ENCODE results near the gene PRDX4. TPM values are rescaled to one million over a fixed set of nuclear protein-coding genes. Genes with fewer than 3 reads are reported as not detected.

PRDX4 gene
- total and polyA plus RNA-seq, 4 donors: 183 to 480 (median 412) TPM

DNA sequence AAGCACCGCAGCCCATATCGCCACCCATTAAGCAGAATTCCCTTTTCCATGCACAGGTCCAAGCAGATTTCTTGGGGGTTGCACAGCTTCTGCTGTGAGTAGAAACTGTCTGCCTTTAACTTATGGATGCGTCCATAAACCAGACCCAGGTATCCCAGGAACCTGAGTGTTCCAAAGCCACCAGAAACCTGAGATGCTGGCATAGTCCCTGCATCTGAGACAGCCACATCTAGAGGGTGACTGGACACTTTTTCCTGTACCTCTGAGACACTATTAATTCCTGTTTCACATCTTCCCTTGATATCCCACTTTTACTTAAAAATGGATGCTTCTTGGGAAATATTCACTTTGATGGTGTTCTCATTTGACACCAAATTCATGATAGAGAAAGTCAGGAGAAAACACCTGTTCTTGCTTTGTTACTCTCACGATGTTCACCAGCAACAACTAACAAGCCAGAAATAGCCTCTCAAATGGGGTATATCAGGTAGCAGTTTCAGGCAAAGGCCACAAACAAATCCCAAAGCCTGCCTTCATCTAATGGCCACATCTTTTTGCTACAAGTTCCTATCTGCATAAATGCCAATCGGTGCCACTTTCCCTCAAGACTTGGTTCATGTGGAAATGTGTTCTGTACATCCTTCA is 45.5 kb upstream of the PRDX4 start:
- no peak overlapping the region for H3K27ac ChIP-seq (ENCODE audit: low read depth in 1 of 2, low read length in 2 of 2)
- no peaks in the 10 kb centered on the region for H3K4me1 ChIP-seq (ENCODE audit: control insufficient read depth in 4 of 4, insufficient read depth in 4 of 4, low read length in 3 of 4)
- no peaks in the 10 kb centered on the region for H3K9me3 ChIP-seq (ENCODE audit: control insufficient read depth in 4 of 4, low read length in 3 of 4)
- no peaks in the 10 kb centered on the region for H3K36me3 ChIP-seq (ENCODE audit: control insufficient read depth in 4 of 4, insufficient read depth in 3 of 4, low read depth in 1 of 4, low read length in 3 of 4)
- no peak for TF ChIP-seq HNF4G (IDR thresholded peaks at IDR 0.05)
- TF ChIP-seq, protein P1, sequence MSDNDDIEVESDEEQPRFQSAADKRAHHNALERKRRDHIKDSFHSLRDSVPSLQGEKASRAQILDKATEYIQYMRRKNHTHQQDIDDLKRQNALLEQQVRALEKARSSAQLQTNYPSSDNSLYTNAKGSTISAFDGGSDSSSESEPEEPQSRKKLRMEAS (IDR thresholded peaks at IDR 0.05): no peak
- no peak for DNase-seq (ENCODE audit: low spot score)
- peaks cover 0 to 5% (median 0%) of the 10 kb centered on the region in 4 donors for H3K27me3 ChIP-seq (ENCODE audit: control insufficient read depth in 4 of 4, insufficient read depth in 4 of 4, low read length in 3 of 4)
- H3K9ac ChIP-seq (ENCODE audit: low read depth in 1 of 2, low read length in 2 of 2): no peak overlapping the region
- 95% methylated on average over 5 of the region's 5 CpGs for WGBS
- H3K4me3 ChIP-seq (ENCODE audit: low read depth in 1 of 3, low read length in 3 of 3): no peak overlapping the region

DNA sequence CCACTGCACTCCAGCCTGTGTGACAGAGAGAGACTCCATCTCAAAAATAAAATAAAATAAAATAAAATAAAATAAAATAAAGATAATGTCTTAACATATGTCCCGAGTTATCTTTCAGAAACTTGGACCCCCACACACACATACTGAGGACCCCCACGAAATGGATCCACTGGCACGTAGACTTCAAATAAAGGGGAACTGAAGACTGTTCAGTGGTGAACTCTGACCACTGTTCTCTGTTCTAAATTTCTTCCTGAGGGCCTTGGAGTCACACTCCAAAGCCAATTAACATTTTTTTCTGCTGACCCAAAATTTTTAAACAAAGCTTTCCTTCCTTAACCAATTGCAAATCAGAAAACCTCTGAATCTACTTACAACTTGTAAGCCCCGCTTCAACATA is 43.5 kb upstream of the PRDX4 start:
- H3K27me3 ChIP-seq (ENCODE audit: control insufficient read depth in 4 of 4, insufficient read depth in 4 of 4, low read length in 3 of 4): no peaks in the 10 kb centered on the region
- no peak overlapping the region for H3K27ac ChIP-seq (ENCODE audit: low read depth in 1 of 2, low read length in 2 of 2)
- H3K9me3 ChIP-seq (ENCODE audit: control insufficient read depth in 4 of 4, low read length in 3 of 4): no peaks in the 10 kb centered on the region
- no peak for DNase-seq (ENCODE audit: low spot score)
- H3K36me3 ChIP-seq (ENCODE audit: control insufficient read depth in 4 of 4, insufficient read depth in 3 of 4, low read depth in 1 of 4, low read length in 3 of 4): no peaks in the 10 kb centered on the region
- H3K9ac ChIP-seq (ENCODE audit: low read depth in 1 of 2, low read length in 2 of 2): no peak overlapping the region
- no peaks in the 10 kb centered on the region for H3K4me1 ChIP-seq (ENCODE audit: control insufficient read depth in 4 of 4, insufficient read depth in 4 of 4, low read length in 3 of 4)
- TF ChIP-seq HNF4G (IDR thresholded peaks at IDR 0.05) (no peak), FOXA2 (IDR thresholded peaks at IDR 0.05) (no peak), RXRA (IDR thresholded peaks at IDR 0.05) (no peak)
- no peak overlapping the region for H3K4me3 ChIP-seq (ENCODE audit: low read depth in 1 of 3, low read length in 3 of 3)
- WGBS: 81% methylated on average over 4 of the region's 4 CpGs

DNA sequence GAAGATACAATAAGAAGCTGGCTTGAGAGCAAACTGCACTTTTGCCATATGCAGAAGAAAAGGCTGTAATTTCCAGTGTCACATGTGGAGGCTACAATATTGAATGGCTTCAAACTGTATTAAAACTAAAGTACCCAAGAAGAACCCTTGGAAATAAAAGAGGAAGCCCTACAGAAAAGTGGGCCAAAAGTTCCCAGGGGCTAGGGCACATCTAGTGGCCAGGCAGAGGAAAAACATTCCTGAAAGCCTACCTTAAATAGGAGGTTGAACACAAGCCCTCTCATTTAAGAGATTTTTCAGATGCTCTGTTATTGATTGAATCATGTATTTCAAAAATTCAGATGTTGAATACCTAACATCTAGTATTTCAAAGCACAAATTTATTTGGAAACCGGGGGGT is 40.6 kb upstream of the PRDX4 start:
- Histone ChIP-seq H3K9ac (ENCODE audit: low read depth in 1 of 2, low read length in 2 of 2) (no peak overlapping the region), H3K27me3 (ENCODE audit: control insufficient read depth in 4 of 4, insufficient read depth in 4 of 4, low read length in 3 of 4) (no peaks in the 10 kb centered on the region), H3K27ac (ENCODE audit: low read depth in 1 of 2, low read length in 2 of 2) (no peak overlapping the region), H3K4me1 (ENCODE audit: control insufficient read depth in 4 of 4, insufficient read depth in 4 of 4, low read length in 3 of 4) (no peaks in the 10 kb centered on the region), H3K4me3 (ENCODE audit: low read depth in 1 of 3, low read length in 3 of 3) (no peak overlapping the region), H3K36me3 (ENCODE audit: control insufficient read depth in 4 of 4, insufficient read depth in 3 of 4, low read depth in 1 of 4, low read length in 3 of 4) (no peaks in the 10 kb centered on the region), H3K9me3 (ENCODE audit: control insufficient read depth in 4 of 4, low read length in 3 of 4) (no peaks in the 10 kb centered on the region)
- 60% methylated on average over 1 of the region's 1 CpG for WGBS
- TF ChIP-seq TAF1 (conservative IDR thresholded peaks at IDR 0.05) (no peak), EGR1 (IDR thresholded peaks at IDR 0.05; ENCODE audit: low read depth in 2 of 2) (no peak)
- TF ChIP-seq, protein P2, sequence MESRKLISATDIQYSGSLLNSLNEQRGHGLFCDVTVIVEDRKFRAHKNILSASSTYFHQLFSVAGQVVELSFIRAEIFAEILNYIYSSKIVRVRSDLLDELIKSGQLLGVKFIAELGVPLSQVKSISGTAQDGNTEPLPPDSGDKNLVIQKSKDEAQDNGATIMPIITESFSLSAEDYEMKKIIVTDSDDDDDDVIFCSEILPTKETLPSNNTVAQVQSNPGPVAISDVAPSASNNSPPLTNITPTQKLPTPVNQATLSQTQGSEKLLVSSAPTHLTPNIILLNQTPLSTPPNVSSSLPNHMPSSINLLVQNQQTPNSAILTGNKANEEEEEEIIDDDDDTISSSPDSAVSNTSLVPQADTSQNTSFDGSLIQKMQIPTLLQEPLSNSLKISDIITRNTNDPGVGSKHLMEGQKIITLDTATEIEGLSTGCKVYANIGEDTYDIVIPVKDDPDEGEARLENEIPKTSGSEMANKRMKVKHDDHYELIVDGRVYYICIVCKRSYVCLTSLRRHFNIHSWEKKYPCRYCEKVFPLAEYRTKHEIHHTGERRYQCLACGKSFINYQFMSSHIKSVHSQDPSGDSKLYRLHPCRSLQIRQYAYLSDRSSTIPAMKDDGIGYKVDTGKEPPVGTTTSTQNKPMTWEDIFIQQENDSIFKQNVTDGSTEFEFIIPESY (IDR thresholded peaks at IDR 0.05): no peak
- TF ChIP-seq, protein P3, sequence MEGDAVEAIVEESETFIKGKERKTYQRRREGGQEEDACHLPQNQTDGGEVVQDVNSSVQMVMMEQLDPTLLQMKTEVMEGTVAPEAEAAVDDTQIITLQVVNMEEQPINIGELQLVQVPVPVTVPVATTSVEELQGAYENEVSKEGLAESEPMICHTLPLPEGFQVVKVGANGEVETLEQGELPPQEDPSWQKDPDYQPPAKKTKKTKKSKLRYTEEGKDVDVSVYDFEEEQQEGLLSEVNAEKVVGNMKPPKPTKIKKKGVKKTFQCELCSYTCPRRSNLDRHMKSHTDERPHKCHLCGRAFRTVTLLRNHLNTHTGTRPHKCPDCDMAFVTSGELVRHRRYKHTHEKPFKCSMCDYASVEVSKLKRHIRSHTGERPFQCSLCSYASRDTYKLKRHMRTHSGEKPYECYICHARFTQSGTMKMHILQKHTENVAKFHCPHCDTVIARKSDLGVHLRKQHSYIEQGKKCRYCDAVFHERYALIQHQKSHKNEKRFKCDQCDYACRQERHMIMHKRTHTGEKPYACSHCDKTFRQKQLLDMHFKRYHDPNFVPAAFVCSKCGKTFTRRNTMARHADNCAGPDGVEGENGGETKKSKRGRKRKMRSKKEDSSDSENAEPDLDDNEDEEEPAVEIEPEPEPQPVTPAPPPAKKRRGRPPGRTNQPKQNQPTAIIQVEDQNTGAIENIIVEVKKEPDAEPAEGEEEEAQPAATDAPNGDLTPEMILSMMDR (IDR thresholded peaks at IDR 0.05; ENCODE audit: low read depth, low read length, missing input control): no peak
- no peak for DNase-seq (ENCODE audit: low spot score)

DNA sequence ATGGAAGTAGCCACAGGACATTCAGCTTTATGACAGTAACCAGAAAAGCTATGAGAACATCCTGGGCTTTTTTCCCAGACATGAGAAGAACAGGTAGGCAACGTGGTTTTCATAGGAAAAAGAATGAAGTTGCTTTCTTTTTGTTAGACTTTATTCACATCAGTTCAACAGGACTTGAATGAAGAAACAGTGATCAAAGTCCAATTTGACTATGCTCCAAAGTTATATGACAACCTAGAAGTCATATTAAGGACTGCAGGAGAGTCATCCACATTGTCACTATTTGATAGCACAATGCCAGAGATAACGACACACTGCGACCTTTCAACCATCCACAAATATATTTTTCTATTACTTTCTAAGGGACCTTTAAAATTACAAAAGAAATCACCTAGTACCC is 39.2 kb upstream of the PRDX4 start:
- TF ChIP-seq YY1 (IDR thresholded peaks at IDR 0.05) (no peak), TAF1 (conservative IDR thresholded peaks at IDR 0.05) (no peak), RAD21 (IDR thresholded peaks at IDR 0.05) (no peak)
- Histone ChIP-seq H3K27me3 (ENCODE audit: control insufficient read depth in 4 of 4, insufficient read depth in 4 of 4, low read length in 3 of 4) (no peaks in the 10 kb centered on the region), H3K4me3 (ENCODE audit: low read depth in 1 of 3, low read length in 3 of 3) (no peak overlapping the region), H3K4me1 (ENCODE audit: control insufficient read depth in 4 of 4, insufficient read depth in 4 of 4, low read length in 3 of 4) (no peaks in the 10 kb centered on the region), H3K9ac (ENCODE audit: low read depth in 1 of 2, low read length in 2 of 2) (no peak overlapping the region), H3K36me3 (ENCODE audit: control insufficient read depth in 4 of 4, insufficient read depth in 3 of 4, low read depth in 1 of 4, low read length in 3 of 4) (no peaks in the 10 kb centered on the region), H3K27ac (ENCODE audit: low read depth in 1 of 2, low read length in 2 of 2) (no peak overlapping the region), H3K9me3 (ENCODE audit: control insufficient read depth in 4 of 4, low read length in 3 of 4) (no peaks in the 10 kb centered on the region)
- no peak for DNase-seq (ENCODE audit: low spot score)
- WGBS: 74% methylated on average over 3 of the region's 3 CpGs
